Right lobe of liver (tissue), 4 donors: Measurements from ENCODE around the gene PRKACA.

Experiments used
- CTCF ChIP-seq, 4 donors: fragments of 200-600 bp in 3 of 4; fragments of 450-650 bp in 1 of 4; IDR thresholded peaks; one replicate each; pipeline versions ENCODE4 v1.5.1 to v1.8.0; 2016 to 2022; ENCODE audit warnings: antibody characterized with exemption in 4 of 4, mild to moderate bottlenecking in 2 of 4
- POLR2A ChIP-seq: fragments of 450-650 bp; IDR thresholded peaks from one replicate; pipeline ENCODE4 v1.6.1; 2017; ENCODE audit warnings: antibody characterized with exemption, mild to moderate bottlenecking
- donor health status: DM: no; HTN: no; CAD: no.
- donor health status: DM: no; HTN: no; CAD: no.
- donor health status: DM: no; HTN: yes; CAD: no.

- no peak for TF ChIP-seq CTCF (IDR thresholded peaks at IDR 0.05)
- TF ChIP-seq POLR2A: no peak
Observed at GRCh38 chr19:14054721-14055120, 62.8 kb downstream of the PRKACA start.
